Karpas-422 (cell line): ENCODE results near the gene DGLUCY. TPM values are rescaled to one million over a fixed set of nuclear protein-coding genes. Genes with fewer than 3 reads are reported as not detected.

Experiments used
- DNase-seq: peaks from one replicate; pipeline ENCODE4 v3.0.0-alpha.2; 2015
- H2AFZ ChIP-seq: fragments of 200-600 bp; sonication (generic); 2 replicates; pipeline ENCODE4 v1.6.1; 2014; ENCODE audit warnings: antibody characterized with exemption, low read length, mixed read lengths
- H3K27ac ChIP-seq: fragments of 200-600 bp; sonication (generic); 2 replicates; pipeline ENCODE4 v1.5.1; 2014; ENCODE audit warnings: mild to moderate bottlenecking, low read length, moderate library complexity
- H3K27me3 ChIP-seq: fragments of 200-600 bp; sonication (generic); 2 replicates; pipeline ENCODE4 v1.6.1; 2014; ENCODE audit warnings: low read length, mixed read lengths
- H3K36me3 ChIP-seq: fragments of 200-600 bp; sonication (generic); 2 replicates; pipeline ENCODE4 v1.6.1; 2014; ENCODE audit warnings: low read length, mixed read lengths; ENCODE audit not compliant: insufficient read depth
- H3K4me1 ChIP-seq: fragments of 200-600 bp; sonication (generic); 2 replicates; pipeline ENCODE4 v1.6.1; 2014; ENCODE audit warnings: mild to moderate bottlenecking, low read length, mixed read lengths
- H3K4me2 ChIP-seq: fragments of 200-600 bp; sonication (generic); 2 replicates; pipeline ENCODE4 v1.6.1; 2014; ENCODE audit warnings: low read length, low read depth, mild to moderate bottlenecking; ENCODE audit not compliant: poor library complexity, severe bottlenecking
- H3K4me3 ChIP-seq: fragments of 200-600 bp; sonication (generic); 2 replicates; pipeline ENCODE4 v1.5.1; 2014; ENCODE audit warnings: mild to moderate bottlenecking, antibody characterized with exemption, low read length, mixed read lengths
- H3K79me2 ChIP-seq: fragments of 200-600 bp; sonication (generic); 2 replicates; pipeline ENCODE4 v1.6.1; 2014; ENCODE audit warnings: mild to moderate bottlenecking, low read length, mixed read lengths
- H3K9ac ChIP-seq: fragments of 200-600 bp; sonication (generic); 2 replicates; pipeline ENCODE4 v1.6.0; 2014; ENCODE audit warnings: low read length
- H3K9me2 ChIP-seq: fragments of 200-600 bp; sonication (generic), shearing (Covaris generic); replicated peaks from 2 replicates; pipeline ENCODE4 v1.6.0; 2014; ENCODE audit warnings: mild to moderate bottlenecking, low read length, moderate library complexity; ENCODE audit not compliant: insufficient read depth
- H3K9me3 ChIP-seq: fragments of 300-700, 200-600 bp; sonication (generic); 2 replicates; pipeline ENCODE4 v1.6.1; 2014; ENCODE audit warnings: low read length, mixed read lengths
- H4K20me1 ChIP-seq: fragments of 200-600 bp; sonication (generic); 2 replicates; pipeline ENCODE4 v1.6.1; 2014; ENCODE audit warnings: mild to moderate bottlenecking, antibody characterized with exemption, low read length, low read depth; ENCODE audit not compliant: insufficient read depth
- total RNA-seq: library from RNA; depleted of rRNA; stranded (reverse); fragments of >200 nt; shearing (Covaris generic); gene quantifications from 2 replicates; pipeline ENCODE4 v1.2.3, GENCODE V29; 2014; ENCODE audit warnings: low replicate concordance

DGLUCY gene
- total RNA-seq, 1 experiment from 2014 or later, result 99.9 TPM

DNA sequence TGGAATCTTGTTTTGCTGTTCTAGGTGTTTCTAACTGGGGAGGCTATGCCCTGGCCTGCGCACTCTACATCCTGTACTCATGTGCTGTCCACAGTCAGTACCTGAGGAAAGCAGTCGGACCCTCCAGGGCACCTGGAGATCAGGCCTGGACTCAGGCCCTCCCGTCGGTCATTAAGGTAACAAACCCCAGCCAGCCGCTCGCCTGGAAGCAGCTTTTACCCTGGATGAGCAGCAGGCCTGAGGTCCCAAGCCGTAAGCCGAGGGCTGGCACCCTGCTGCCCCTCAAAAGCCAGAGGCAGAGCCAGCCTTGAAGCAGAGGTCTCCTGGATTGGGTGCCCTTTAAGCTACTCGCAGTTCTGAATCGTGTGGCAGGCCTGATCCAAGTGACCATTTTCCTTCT is 101.5 kb downstream of the DGLUCY start:
- Histone ChIP-seq H3K9ac (no peak overlapping the region), H3K79me2 (no peaks in the 10 kb centered on the region), H3K9me3 (no peaks in the 10 kb centered on the region), H3K27me3 (no peaks in the 10 kb centered on the region), H3K4me1 (no peaks in the 10 kb centered on the region), H3K27ac (no peak overlapping the region), H2AFZ (no peak overlapping the region), H3K4me3 (no peak overlapping the region), H3K4me2 (no peak overlapping the region), H3K9me2 (no peaks in the 10 kb centered on the region), H3K36me3 (peaks cover 14% of the 10 kb centered on the region; the same call in 1 of the 2 replicates), H4K20me1 (no peaks in the 10 kb centered on the region)
- no peak for DNase-seq

DNA sequence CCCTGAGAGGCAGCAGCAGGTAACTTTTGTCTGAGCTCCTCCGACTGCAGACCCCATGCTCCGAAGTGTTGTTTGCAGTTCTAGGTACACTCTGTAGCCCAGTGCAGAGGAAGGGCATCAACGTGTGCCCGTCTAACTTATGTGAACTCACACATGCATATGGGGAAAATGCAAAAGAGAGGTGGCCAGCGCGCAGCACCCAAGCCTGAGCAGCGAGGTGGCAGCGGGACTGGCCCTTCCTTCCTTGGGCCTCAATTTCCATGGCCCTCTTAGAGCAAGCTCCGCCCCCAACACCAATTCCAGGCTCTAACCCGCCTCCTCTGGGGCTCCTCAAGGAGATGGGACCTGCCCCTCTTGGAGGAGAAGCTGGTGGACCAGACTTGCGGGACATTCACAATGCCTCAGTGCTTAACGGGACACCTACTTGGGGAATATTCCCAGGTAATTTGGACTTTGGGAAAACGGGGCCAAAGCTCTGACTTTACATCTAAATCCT is 102.9 kb downstream of the DGLUCY start:
- Histone ChIP-seq H3K27ac (no peak overlapping the region), H3K9me3 (no peaks in the 10 kb centered on the region), H3K4me3 (no peak overlapping the region), H4K20me1 (no peaks in the 10 kb centered on the region), H3K27me3 (no peaks in the 10 kb centered on the region), H3K4me1 (no peaks in the 10 kb centered on the region), H2AFZ (no peak overlapping the region), H3K4me2 (no peak overlapping the region), H3K9ac (no peak overlapping the region), H3K9me2 (no peaks in the 10 kb centered on the region), H3K79me2 (no peaks in the 10 kb centered on the region), H3K36me3 (peaks cover 12% of the 10 kb centered on the region; the same call in 1 of the 2 replicates)
- DNase-seq, result no peak

DNA sequence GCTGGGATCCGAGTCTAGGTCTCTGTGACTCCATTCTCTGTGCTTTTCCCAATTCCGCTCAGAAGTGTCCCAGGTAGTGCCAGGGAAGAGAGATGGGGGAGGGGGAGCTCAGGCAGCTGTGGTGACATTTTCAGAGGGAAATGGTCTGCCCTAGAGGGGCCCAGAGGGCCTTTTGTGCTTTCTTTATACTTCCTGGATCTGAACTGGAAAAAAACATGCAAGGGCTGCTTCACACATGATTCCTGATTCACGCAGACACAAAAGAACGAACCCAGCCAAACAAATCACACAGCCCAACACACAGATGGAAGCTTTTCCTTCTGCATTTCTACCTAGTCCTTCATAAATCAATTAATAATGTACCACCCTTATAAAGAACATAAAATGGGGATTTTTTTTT is 104.1 kb downstream of the DGLUCY start:
- Histone ChIP-seq H3K4me3 (no peak overlapping the region), H3K4me2 (no peak overlapping the region), H3K9me3 (no peaks in the 10 kb centered on the region), H3K27me3 (no peaks in the 10 kb centered on the region), H3K4me1 (no peaks in the 10 kb centered on the region), H3K9me2 (no peaks in the 10 kb centered on the region), H3K27ac (no peak overlapping the region), H3K9ac (no peak overlapping the region), H3K79me2 (no peaks in the 10 kb centered on the region), H4K20me1 (no peaks in the 10 kb centered on the region), H2AFZ (no peak overlapping the region), H3K36me3 (peaks cover 12% of the 10 kb centered on the region; the same call in 1 of the 2 replicates)
- DNase-seq, result no peak

DNA sequence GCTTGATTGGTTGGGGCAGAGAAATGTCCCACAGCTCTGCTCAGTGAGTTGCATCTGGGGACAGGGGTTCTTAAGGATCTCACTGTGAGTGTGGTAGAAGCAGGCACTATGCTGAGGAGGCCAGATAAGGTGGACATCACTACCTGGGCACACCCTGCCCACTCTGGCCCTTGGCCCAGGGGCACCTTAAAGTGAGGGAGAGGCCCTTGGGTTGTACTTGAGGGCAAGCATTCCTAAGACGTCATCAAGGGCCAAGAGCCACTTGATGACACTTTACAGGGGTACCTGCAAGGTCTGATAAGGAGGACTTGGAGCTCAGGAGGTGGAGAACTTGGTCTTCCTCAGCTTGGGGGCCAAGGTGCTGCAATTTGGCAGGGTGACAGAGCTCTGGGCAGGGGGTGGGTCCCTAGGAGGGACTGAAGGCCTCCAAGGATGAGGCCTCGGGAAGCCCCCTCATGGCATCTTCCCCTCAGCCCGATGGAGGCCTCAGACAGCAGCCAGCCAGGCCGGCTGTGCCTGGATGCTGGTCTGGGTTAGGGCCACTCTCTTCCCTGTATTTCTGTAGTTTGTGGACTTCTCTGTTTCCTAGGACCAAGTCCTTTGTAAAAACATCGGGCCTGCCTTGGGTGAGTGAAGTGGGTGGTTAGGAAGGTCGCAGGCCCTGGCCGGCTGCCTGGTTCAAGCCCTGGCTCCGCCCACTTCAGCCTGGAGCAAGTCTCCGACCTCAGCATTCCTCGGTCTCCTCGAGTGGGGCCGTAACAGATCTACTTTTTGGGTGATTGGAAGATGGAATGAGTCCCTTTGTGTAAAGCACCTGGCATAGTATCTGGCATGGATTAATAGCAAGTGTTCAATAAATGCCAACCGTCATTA is 105.9 kb downstream of the DGLUCY start:
- Histone ChIP-seq H3K79me2 (no peaks in the 10 kb centered on the region), H3K4me2 (no peak overlapping the region), H3K27me3 (no peaks in the 10 kb centered on the region), H3K36me3 (peaks cover 5% of the 10 kb centered on the region; the same call in 1 of the 2 replicates), H3K4me3 (no peak overlapping the region), H3K27ac (no peak overlapping the region), H3K9me3 (no peaks in the 10 kb centered on the region), H3K9me2 (no peaks in the 10 kb centered on the region), H2AFZ (no peak overlapping the region), H3K4me1 (no peaks in the 10 kb centered on the region), H4K20me1 (no peaks in the 10 kb centered on the region), H3K9ac (no peak overlapping the region)
- DNase-seq, result no peak

DNA sequence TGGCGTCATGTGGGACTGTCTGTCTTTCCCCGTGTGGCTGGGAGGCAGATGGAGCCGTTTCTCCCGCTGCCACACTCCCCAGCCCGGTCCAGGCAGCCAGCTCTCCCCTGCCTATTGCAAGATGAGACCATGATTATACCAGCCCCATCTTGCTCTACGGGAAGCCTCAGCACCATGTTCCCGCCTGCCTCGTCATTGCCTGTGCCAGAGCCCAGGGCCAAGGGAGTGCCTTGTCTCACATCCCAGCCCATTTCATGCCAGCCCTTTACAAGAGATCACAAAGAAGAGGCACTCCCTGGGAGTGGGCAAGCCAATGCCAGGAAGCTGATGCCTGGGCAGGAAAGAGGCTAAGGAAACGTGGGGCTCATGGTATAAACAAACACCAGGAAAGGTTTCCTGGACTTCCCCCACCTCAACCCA is 106.7 kb downstream of the DGLUCY start:
- Histone ChIP-seq H3K27ac (no peak overlapping the region), H3K9ac (no peak overlapping the region), H2AFZ (no peak overlapping the region)

DNA sequence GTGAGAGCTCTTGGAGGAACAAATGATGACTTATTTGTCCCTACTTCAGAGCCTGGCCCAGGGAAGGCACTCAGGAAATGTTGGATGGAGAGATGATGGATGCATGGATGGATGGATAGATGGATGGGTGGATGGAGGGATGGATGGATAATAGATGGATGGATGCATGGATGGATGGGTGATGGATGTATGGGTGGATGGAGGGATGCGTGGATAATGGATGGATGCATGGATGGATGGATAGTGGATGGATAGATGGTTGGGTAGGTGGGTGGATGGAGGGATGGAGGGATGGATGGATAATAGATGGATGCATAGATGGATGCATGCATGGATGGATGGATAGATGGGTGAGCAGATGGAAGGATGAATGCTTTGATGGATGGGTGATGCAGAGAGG is 107.4 kb downstream of the DGLUCY start:
- no peak overlapping the region for H2AFZ ChIP-seq

More for the DNA sequence above, 106.7 kb downstream of the DGLUCY start:
- no peaks in the 10 kb centered on the region for H3K27me3 ChIP-seq
- H3K9me3 ChIP-seq, result no peaks in the 10 kb centered on the region
- no peaks in the 10 kb centered on the region for H3K79me2 ChIP-seq
- H3K4me2 ChIP-seq, result no peak overlapping the region
- H3K9me2 ChIP-seq, result no peaks in the 10 kb centered on the region
- H4K20me1 ChIP-seq, result no peaks in the 10 kb centered on the region
- no peak overlapping the region for H3K4me3 ChIP-seq
- peaks cover 8% of the 10 kb centered on the region; the same call in 1 of the 2 replicates for H3K36me3 ChIP-seq
- no peaks in the 10 kb centered on the region for H3K4me1 ChIP-seq
- DNase-seq, result no peak

DNA sequence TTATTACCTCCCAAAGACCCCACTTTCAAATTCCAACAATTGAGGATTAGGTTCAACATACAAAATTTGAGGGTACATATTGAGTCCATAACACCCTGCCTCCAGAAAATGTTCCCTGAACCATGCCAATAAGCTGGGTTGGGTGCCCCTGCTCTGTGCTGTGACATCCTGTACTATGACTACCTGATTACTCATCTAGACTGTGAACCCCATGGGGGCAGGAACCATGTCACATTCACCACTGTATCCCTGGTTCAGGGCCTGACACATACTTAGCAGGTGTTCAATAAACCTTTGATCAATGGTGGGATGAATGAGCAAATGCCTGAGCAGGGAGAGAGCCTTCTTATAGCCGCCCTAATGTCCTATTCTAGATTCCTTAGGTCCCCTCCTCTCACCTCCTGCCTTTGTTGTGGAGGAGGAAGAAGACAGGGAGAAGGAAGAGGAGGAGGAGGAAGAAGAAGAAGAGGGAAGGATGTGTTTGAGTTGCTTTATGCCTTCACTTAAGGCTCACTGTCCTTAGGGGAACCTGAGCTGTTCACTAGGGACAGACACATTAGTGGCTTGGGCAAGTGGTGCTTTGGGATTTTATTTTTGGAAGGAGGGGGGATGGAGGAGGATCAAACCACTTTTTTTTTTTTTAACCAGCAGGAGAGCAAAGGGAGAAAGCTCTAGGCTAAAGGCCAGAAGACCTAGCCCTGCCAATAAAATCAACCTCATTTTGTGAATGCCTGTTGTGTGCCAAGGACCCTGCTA is 109.3 kb downstream of the DGLUCY start:
- DNase-seq, result no peak
- no peak overlapping the region for H3K4me2 ChIP-seq
- H3K4me1 ChIP-seq, result no peaks in the 10 kb centered on the region
- no peaks in the 10 kb centered on the region for H3K9me2 ChIP-seq
- no peak overlapping the region for H3K9ac ChIP-seq
- no peaks in the 10 kb centered on the region for H3K79me2 ChIP-seq
- H3K27ac ChIP-seq, result no peak overlapping the region
- no peaks in the 10 kb centered on the region for H4K20me1 ChIP-seq
- H3K4me3 ChIP-seq, result no peak overlapping the region
- H3K27me3 ChIP-seq, result no peaks in the 10 kb centered on the region
- H2AFZ ChIP-seq, result no peak overlapping the region
- H3K9me3 ChIP-seq, result no peaks in the 10 kb centered on the region
- H3K36me3 ChIP-seq, result 0 out of 2 replicates have a peak, but pooled peaks cover 3% of the 10 kb centered on the region

More for the DNA sequence above, 107.4 kb downstream of the DGLUCY start:
- Histone ChIP-seq H3K27ac (no peak overlapping the region), H3K4me3 (no peak overlapping the region), H3K36me3 (peaks cover 8% of the 10 kb centered on the region; the same call in 1 of the 2 replicates), H3K9me3 (no peaks in the 10 kb centered on the region), H3K79me2 (no peaks in the 10 kb centered on the region), H3K9ac (no peak overlapping the region), H4K20me1 (no peaks in the 10 kb centered on the region), H3K4me2 (no peak overlapping the region), H3K9me2 (no peaks in the 10 kb centered on the region), H3K4me1 (no peaks in the 10 kb centered on the region), H3K27me3 (no peaks in the 10 kb centered on the region)
- DNase-seq, result no peak

DNA sequence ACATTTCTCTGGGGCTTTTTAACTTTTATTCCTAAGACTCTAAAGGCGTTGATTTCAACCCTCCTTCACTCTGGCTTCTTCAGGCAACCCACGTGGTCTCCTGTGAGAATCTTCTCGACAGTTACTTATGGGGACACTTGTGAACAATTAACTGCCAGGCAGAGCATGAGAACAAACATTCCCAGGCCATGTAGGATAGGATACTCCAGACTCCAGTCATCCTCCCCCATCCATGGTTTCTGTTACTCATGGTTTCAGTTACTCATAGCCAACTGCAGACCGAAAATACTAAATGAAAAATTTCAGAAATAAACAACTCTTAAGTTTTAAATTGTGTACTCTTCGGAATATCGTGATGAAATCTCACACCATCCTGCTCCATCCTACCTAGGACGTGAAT is 111.2 kb downstream of the DGLUCY start:
- no peak overlapping the region for H3K9ac ChIP-seq
- H4K20me1 ChIP-seq, result no peaks in the 10 kb centered on the region
- no peaks in the 10 kb centered on the region for H3K79me2 ChIP-seq
- H3K27me3 ChIP-seq, result no peaks in the 10 kb centered on the region
- no peaks in the 10 kb centered on the region for H3K4me1 ChIP-seq
- DNase-seq, result no peak
- no peak overlapping the region for H3K27ac ChIP-seq
- H3K9me2 ChIP-seq, result no peaks in the 10 kb centered on the region
- no peak overlapping the region for H3K4me2 ChIP-seq
- no peaks in the 10 kb centered on the region for H3K9me3 ChIP-seq
- no peak overlapping the region for H2AFZ ChIP-seq
- 0 out of 2 replicates have a peak, but pooled peaks cover 3% of the 10 kb centered on the region for H3K36me3 ChIP-seq
- no peak overlapping the region for H3K4me3 ChIP-seq
